ENCODE measurements around the gene BCKDK. TPM values are rescaled to one million over a fixed set of nuclear protein-coding genes. Genes with fewer than 3 reads are reported as not detected.

The BCKDK gene
- total RNA-seq, 1 donor from 2014 or later, result 33.3 TPM

GRCh38 chr16:31082368-31083045, 25.7 kb upstream of the BCKDK start:
- no peaks in the 10 kb centered on the region for H3K9me3 ChIP-seq
- intact Hi-C loops (cut with DNase I), result no loop called here
- no peaks in the 10 kb centered on the region for H3K27me3 ChIP-seq
- no peak overlapping the region for H3K4me3 ChIP-seq
- H3K4me1 ChIP-seq, result no peaks in the 10 kb centered on the region
- no peak overlapping the region for H3K27ac ChIP-seq
- DNase-seq, result no peak
- H3K36me3 ChIP-seq, result peaks cover 60% of the 10 kb centered on the region
- TF ChIP-seq CTCF (IDR thresholded peaks at IDR 0.05), result no peak
- ATAC-seq, result no peak

- TF ChIP-seq CTCF (IDR thresholded peaks at IDR 0.05), result no peak
- ATAC-seq, result no peak
- Histone ChIP-seq H3K36me3 (peaks cover 54% of the 10 kb centered on the region), H3K9me3 (no peaks in the 10 kb centered on the region), H3K27ac (no peak overlapping the region), H3K4me1 (no peaks in the 10 kb centered on the region), H3K27me3 (no peaks in the 10 kb centered on the region), H3K4me3 (no peak overlapping the region)
- DNase-seq, result no peak
- intact Hi-C loops (cut with DNase I), result no loop called here
These were observed 25.1 kb upstream of the BCKDK start for GRCh38 chr16:31083081-31083480.

GRCh38 chr16:31083556-31083955, 24.6 kb upstream of the BCKDK start:
- peaks cover 49% of the 10 kb centered on the region for H3K36me3 ChIP-seq
- ATAC-seq (no peak), DNase-seq (no peak)
- no peak overlapping the region for H3K4me3 ChIP-seq
- H3K4me1 ChIP-seq, result no peaks in the 10 kb centered on the region
- intact Hi-C loops (cut with DNase I), result no loop called here
- H3K9me3 ChIP-seq, result no peaks in the 10 kb centered on the region
- no peak overlapping the region for H3K27ac ChIP-seq
- no peaks in the 10 kb centered on the region for H3K27me3 ChIP-seq
- no peak for TF ChIP-seq CTCF (IDR thresholded peaks at IDR 0.05)

GRCh38 chr16:31083981-31084380, 24.2 kb upstream of the BCKDK start:
- intact Hi-C loops (cut with DNase I), result no loop called here
- Histone ChIP-seq H3K4me3 (no peak overlapping the region), H3K9me3 (no peaks in the 10 kb centered on the region), H3K27ac (no peak overlapping the region), H3K4me1 (no peaks in the 10 kb centered on the region), H3K27me3 (no peaks in the 10 kb centered on the region), H3K36me3 (peaks cover 45% of the 10 kb centered on the region)
- ATAC-seq, result peak; percentile 65
- no peak for TF ChIP-seq CTCF (IDR thresholded peaks at IDR 0.05)
- no peak for DNase-seq

- no peaks in the 10 kb centered on the region for H3K27me3 ChIP-seq
- TF ChIP-seq CTCF (IDR thresholded peaks at IDR 0.05), result no peak
- DNase-seq, result no peak
- H3K9me3 ChIP-seq, result no peaks in the 10 kb centered on the region
- peaks cover 38% of the 10 kb centered on the region for H3K36me3 ChIP-seq
- intact Hi-C loops (cut with DNase I), result no loop called here
- H3K4me3 ChIP-seq, result no peak overlapping the region
- no peaks in the 10 kb centered on the region for H3K4me1 ChIP-seq
- no peak overlapping the region for H3K27ac ChIP-seq
- ATAC-seq, result no peak
These were observed 23.4 kb upstream of the BCKDK start for GRCh38 chr16:31084584-31085302.

Data from upper lobe of right lung (tissue), 1 donor.